Measurements from ENCODE around the gene CMTM8.

Gene CMTM8

DNA sequence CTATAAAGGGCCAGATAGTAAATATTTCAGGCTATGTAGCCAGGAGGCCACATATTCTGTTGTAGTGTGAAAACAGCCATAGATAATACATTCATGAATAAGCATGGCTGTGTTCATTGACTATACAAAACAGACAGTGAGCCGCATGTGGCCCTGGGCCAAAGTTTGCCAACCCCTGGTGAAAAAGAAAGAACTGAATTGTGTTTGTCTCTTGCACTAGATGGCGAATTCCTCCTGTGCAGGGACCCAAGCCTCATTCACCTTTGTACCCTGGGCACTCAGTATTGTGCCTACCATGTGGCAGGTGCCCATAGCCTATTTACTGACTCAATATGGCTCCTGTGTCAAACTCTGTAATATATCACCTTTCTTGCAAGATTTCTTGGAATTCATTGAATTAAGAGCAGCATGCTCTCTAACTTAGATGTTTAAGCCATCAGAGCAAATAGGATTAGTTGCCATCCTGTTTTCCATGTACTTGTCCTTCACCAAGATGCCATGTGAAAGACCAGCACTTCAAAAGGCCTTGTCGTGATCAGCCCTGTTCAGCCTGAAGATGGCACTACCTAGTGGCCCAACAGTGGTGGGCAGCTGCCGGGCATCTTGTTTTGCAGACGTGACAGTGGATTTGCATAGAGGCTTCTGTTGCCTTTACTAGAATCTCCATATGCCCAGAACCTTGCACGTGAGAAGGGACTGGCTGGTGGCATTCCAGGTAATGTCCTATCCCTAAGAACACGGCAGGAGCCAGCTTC is 102.3 kb downstream of the CMTM8 start:
- DNase-seq: no peak

- DNase-seq: no peak
Observed at GRCh38 chr3:32347343-32348125, 109.1 kb downstream of the CMTM8 start.

DNA sequence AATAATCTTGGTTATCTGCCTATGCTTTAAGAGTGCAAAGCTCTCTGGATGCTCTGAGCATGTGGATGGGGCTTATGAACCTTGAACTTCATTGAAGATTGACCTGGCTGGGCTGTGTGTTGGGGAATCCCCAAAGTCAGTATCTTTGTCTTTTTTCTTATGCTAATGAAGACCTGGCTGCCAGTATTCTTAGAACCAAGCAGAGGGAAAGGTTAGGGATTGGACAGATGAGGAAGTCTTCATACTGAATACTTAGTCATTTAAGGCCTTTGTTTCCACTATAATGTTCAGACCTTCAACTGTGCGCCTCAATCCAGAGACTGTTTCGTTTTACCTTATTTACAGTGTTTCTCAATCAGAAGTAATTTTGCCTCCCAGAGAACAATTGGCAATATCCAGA is 110.7 kb downstream of the CMTM8 start:
- no peak for DNase-seq

DNA sequence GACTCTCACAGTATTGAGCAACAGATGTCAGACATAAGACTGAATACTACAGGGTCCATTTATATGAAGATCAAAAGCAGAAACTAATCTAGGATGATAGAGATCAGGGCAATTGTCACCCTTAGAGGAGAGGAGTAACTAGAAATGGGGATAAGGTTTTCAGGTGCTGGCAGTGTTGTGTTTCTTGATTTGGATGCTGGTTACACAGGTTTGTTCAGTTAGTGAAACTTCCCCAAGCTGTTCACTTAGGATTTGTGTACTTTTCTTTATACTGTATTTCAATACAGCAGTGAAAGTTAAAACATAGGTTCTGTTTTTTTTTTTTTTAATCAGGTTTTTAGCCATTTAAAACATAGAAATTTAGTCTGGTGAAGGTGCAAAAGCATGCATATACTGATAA is 114.1 kb downstream of the CMTM8 start:
- no peak for DNase-seq

DNA sequence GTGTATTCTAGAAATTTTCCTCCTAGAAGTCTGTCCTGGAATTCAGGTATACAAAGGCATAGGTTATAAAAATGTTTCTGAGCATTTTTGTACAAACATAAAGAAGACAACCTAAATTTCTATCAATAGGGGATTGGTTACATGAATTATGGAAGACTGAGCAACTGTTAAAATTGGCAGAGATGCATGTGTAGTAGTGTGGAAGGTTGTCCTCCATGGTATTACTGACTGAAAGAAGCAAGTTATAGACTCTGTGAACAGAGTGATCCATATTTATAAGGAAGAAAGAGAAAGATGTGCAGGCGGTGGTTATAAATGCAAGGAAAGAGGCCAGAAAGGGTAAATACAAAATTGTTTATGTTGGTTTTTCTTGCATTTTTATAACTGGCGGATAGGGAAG is 114.9 kb downstream of the CMTM8 start:
- DNase-seq: no peak

DNA sequence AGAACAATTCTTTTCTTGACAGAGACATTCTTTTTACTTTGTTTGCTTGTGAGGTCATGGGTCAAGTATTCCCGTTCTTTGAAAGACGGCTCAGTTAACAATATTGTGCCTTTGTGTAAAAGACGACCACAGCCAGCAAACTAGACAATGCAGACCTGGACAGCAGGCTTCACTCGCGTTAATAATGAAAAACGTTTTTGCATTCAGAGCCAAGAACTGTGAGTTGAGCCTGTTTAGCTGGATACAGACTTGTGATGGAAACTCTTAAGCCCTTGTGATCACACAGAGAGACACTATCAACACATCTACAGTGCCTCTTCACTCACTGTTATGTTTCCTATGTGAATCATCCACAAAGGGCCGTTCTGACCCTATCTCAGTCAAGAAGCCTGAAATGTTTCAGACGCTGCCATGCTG is 115.9 kb downstream of the CMTM8 start:
- no peak for DNase-seq

DNA sequence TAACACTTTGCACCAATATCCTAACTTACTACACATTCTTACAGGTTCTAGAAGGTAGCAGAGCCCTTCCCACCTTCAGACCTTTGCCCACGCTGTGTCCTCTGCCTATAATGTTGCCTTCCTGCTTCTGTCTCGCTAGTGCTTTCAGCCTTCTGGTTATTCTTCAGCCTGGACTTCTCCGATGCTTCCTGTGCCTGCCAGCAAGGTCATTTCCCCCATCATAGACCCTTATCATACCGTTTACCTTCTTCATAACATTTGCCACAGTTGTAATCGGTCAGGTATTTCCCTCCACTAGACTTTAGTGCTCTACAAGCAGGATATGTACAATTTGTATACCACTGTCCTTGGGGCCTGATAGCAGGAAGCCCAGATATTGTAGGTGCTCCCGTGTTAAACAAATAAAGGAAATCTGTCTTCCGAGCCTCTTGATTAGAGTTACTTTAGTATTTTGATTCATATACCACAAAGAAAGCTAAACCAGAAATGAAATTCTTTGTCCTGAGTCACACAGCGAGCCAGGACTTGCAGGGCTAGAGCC is 117.3 kb downstream of the CMTM8 start:
- no peak for DNase-seq

- no peak for DNase-seq
Observed at GRCh38 chr3:32359766-32360492, 121.4 kb downstream of the CMTM8 start.

DNA sequence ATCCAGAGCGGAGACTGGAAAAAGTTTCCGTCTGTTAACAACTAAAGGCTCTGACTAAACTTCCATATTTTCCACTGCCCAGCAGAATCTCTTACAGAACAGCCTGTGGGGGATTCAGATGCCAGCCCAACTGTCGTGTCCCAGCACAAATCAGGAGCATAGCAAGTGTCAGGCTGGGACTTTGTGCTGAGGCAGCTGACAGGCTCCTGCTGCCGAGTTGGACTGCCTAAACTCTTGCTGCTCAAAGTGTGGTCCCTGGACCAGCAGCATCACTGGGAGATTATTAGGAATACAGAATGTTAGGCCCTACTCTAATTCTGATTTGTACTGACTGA is 122.0 kb downstream of the CMTM8 start:
- no peak for DNase-seq

DNA sequence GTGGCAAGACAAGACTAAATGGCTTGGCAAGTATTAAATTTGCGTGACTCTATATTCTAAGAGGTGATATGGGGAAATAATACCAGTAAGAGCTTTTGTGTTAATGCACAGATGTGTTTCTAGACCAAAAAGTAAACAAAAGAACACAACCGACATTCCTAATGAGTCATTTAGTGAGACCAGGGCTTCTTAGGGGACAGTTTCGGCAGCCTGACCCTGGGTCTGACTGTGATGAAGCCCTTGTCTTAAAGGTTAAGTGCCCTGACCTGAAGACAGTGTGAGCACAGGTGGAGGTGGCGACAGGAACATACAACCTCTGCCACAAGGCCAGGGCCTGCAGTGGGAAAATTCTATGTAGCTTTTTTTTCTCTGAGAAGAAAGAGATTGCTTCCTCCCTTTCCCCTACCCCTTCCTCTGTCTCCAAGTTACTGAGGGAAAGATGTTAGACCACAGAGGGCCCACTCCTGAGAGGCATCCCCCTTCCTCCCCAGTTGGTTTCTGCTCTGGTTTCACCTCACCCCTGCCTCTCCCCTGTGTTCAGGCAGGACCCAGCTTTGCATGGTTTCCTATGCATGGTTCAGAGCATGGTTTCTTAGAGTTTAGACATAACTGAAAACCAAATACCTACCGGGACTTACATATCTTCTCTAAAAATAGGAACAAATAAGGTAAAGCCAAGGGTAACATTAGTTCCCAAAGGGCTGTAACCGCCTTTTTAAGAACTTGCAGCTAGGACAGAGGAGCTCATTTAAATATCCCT is 128.3 kb downstream of the CMTM8 start:
- DNase-seq: no peak

GRCh38 chr3:32367442-32367841 is 129.0 kb downstream of the CMTM8 start:
- DNase-seq: no peak

- DNase-seq: no peak
Observed at GRCh38 chr3:32371461-32372212, 133.2 kb downstream of the CMTM8 start.

GRCh38 chr3:32372213-32372490 is 133.7 kb downstream of the CMTM8 start:
- DNase-seq: no peak

DNA sequence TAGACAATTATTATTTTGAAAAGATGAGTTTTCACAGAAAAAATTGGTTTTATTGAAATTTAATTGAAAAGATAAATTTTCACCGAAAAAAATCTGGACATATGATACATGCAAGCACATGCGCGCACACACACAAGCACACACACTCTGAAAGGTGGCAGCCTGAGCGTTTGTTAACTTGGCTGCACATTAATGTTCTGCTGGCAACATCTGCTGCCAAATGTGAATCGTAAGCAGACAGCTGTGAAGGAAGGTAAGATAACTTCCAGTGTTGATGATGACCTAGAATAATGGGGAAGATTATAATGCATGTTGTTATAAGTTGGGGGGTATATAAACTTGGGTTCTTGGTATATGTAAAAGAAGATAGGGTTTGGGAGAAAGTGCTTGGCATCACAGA is 134.8 kb downstream of the CMTM8 start:
- no peak for DNase-seq

DNA sequence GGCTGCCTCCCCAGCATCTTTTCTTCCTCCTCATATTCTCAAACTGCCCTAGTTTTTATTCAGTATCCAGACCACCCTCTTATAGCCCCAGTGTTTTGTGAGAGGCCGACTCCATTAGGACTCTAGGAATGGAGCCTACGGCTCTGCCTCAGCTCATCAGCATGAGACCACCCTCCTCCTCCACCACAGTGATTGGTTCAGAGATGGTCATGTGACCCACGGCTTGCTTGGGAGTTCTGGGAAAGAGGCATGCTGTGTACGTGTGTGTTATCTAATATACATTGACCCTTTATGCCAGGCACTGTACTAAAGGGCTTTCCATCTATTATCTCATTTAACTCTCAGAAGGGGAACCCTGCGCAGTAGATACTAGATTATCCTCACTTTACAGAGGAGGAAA is 135.4 kb downstream of the CMTM8 start:
- DNase-seq: no peak

- peak; percentile 14 for DNase-seq
Observed at GRCh38 chr3:32374788-32375595, 136.5 kb downstream of the CMTM8 start.

GRCh38 chr3:32375596-32375930 is 137.1 kb downstream of the CMTM8 start:
- no peak for DNase-seq

DNA sequence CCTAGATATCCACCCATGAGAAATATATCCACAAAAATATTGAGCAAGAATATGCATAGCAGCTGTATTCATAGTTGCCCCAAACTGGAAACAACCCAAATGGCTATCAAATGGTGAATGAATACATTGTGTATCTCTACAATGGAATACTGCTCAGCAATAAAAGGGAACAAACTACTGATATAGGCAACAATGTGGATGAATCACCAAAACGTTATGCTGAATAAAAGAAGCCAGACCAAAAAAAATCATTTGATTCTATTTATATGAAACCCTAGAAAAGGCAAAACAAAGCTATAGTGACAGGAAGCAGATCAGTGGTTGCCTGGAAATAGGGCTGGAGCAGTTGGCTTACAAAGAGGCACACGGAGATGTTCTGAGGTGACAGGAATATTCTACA is 137.6 kb downstream of the CMTM8 start:
- no peak for DNase-seq

DNA sequence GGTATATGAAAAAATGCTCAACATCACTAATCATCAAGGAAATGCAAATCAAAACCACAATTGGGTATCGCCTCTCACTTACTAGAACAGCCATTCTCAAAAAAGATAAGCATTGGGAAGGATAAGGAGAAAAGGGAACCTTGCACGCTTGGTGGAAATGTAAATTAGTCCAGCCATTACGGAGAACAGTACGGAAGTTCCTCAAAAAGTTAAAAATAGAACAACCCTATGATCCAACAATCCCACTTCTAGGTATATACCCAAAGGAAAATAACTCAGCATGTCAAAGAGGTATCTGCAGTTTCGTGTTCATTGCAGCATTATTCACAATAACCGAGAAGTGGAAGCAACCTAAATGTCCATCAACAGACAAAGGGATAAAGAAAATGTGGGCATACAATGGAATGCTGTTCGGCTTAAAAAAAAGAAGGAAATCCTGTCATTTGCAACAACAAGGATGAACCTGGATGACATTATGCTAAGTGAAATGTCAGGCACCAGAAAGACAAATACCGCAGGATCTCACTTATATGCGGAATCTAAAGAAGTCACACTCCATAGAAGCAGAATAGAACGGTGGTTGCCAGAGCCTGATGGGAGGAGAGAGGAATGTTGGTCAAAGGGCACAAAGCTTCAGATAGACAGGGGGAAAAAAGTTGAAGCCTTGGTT is 141.5 kb downstream of the CMTM8 start:
- no peak for DNase-seq

DNA sequence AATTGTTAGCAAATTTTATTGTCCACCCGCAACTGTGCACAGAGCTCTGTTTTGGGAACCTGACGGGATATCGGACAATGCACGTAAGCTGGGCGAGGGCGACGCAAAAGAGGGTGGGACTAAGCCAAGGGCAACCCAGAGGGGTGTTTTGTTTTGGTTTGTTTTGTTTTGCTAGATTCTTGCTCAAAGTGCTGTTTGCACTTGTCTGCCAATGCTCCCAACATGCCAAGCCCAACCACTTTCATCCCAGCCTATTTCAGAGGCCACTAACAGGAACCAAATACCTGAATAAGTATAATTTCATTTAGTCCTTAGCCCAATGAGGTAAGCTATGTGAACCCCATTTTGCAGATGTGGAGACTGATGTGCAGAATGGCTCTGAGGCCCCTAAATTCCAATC is 143.4 kb downstream of the CMTM8 start:
- DNase-seq: no peak

GRCh38 chr3:32383136-32383711 is 144.7 kb downstream of the CMTM8 start:
- DNase-seq: no peak

All from NCI-H1436 (cell line).